ENCODE results near the gene CALCOCO1.
"Not testable (repeated sequence)": the region's sequence is repeated elsewhere in the genome, so short reads cannot be mapped to it uniquely, and the experiment has no call there.

The CALCOCO1 gene

DNA sequence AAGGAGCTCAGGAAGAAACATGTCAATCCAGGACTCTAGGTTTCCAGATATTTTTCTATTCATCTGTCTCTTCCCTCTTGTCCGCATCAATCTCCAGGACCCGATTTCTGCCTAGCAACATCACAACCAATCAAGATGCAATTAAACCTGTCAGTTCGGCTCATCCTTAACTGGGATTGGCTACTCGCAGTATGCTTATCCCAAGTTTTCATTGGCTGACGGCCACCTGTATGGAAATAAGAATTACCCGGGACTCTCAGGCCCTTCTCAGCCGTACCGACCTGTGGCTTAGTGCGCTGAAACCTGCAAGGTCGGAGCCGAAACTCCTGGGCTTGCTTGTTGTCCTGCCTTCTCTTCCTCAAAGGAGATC is 31.0 kb downstream of the CALCOCO1 start:
- FAIRE-seq, result peak; percentile 41

DNA sequence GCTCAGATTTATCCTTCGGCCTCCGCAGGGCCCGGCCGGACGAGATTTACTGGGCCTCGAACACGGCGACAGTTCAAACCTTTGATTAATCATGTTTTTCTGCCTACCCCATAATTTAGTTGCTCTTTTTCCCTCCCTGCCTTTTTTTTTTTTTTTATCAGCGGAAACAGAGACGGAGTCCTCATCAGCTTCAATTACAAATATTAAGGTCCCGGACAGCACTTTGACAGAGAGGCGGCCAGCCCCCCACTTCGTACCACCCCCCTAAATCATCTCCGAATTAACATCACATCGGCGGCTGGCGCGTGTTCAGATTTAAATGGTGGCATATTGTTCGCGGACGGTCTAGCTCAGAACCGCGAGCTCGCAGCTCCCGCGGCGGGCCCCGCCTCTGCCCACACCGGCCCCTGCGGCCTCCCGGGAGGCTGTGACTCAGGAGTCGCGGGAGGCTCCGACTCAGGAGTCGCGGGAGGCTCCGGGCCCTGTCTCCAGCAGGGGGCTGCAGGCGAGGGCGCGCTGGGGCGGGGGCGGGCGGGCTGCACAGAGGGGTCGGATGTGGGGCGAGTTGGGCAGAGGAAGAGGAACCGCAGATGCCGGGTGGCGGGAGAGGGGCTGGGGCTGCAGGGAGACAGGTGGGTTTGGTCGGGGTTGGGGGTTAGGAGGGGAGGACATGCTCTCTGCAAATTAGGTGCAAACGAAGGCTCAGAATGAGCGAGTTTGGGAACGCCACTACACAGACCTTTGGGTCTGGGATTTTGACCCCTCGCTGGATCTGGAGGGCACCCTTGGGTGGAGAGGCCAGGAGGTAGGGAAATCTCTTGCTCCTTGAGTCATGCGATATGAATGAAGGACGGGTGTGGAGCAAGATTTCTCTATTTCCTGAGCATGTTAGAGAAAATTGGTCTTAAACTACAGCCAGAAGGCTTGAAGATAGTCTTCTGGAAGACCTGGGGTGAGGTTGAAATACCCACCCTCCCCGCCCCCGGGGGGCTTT is 31.8 kb downstream of the CALCOCO1 start:
- FAIRE-seq, result no peak

DNA sequence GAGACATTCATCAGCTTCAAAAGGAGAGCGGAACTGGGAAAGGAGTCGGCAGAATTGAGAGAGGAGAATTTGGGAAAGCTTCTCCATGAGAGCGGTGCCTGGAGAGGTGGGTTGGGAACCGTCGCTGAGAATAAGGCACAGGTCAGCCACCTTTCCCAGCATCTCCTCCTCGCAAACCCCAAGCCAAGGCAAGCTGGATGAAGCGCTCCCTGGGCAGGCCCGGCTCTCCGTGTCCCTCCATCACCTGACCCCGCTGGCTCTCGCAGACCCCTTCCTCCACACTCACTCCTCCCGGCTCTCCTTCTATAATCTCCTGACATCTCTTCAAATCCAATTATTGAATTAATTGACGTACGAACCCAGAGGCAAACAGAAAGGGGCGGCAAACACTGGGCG is 32.5 kb downstream of the CALCOCO1 start:
- no peak for FAIRE-seq

DNA sequence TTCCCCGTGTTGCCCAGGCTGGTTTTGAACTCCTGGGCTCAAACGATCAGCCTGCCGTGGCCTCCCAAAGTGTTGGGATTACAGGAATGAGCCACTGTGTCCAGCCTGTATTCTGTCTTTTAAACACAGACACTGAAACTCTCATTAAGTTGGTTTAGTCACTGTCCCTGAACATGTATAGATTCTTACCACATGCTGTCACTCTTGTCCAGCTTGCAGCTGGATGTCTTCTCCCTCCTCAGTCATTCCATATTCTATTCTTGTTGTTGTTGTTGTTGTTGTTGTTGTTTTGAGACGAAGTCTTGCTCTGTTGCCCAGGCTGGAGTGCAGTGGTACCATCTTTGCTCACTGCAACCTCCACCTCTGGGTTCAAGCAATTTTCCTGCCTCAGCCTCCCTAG is 39.1 kb downstream of the CALCOCO1 start:
- no peak for FAIRE-seq

DNA sequence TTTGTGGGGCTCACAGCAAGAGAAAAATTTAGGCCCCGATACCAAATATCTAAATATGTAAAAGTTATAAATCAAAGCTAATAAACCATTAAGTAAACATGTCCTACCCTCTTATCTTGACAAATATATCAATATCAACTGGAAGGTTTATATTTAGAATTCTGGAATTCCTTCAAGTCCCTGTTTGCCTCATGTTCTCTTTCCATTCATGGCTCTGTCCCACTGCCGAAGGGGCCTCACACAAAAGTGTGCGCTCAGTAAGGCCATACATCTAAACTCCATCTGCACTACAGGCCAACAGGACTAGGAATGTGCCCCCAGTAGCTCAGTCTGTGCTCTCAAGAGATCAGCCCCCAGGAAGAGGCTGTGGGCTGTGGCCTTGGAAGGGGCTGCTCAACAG is 40.8 kb downstream of the CALCOCO1 start:
- no peak for FAIRE-seq

DNA sequence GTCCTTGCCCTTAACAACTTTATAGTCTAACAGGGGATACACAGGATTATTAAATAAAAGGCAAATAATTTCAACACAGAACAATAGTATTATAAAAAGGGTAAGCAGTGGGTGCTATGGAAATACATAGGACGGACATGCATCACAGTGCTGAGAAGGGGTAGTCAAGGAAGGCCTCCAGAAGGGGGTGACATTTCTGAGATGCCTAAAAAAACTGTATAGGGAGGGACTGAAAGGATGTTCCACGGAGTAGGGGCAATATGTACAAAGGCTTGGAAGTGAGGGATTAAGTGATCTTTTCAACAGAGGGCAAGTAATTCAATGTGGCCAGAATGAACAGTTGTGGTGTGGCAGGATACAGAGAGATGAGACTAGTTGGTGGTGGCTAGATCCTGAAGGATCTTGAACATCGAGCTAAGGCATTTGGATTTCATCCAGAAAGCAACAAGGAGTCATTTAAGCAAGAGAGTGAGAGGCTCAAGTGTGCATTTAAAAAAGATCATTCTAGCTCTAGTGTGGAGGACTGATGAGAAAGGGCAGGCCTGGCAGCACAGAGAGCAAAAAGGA is 42.5 kb downstream of the CALCOCO1 start:
- no peak for FAIRE-seq

DNA sequence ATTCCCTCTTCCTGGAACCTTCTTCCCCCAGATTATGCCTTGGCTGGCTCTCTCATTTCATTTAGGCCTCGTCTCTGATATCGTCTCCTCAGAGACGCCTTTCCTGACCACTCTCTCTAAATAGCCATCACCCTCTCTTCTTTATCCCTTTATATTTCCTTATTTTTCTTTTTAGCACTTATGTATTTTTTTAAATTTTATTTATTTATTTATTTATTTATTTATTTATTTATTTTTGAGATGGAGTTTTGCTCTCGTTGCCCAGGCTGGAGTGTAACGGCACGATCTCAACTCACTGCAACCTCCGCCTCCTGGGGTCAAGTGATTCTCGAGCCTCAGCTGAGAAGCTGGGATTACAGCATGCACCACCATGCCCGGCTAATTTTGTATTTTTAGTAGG is 43.3 kb downstream of the CALCOCO1 start:
- FAIRE-seq, result no peak

DNA sequence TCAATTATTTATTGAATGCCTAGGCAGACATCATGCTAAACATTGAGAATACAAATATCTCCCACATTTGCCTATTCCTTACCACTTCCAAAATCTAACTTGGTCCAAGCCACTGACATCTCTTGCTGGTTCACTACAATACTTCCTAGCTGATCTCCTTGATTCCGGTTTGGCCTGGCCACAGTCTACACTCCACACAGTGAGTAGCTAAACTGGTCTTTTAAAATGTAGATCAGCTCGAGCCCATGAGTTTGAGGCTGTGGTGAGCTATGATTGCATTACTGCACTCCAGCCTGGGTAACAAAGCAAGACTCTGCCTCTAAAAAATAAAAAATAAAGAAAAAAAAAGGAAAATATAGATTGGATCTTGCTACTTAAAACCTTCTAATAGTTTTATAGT is 43.8 kb downstream of the CALCOCO1 start:
- no peak for FAIRE-seq

DNA sequence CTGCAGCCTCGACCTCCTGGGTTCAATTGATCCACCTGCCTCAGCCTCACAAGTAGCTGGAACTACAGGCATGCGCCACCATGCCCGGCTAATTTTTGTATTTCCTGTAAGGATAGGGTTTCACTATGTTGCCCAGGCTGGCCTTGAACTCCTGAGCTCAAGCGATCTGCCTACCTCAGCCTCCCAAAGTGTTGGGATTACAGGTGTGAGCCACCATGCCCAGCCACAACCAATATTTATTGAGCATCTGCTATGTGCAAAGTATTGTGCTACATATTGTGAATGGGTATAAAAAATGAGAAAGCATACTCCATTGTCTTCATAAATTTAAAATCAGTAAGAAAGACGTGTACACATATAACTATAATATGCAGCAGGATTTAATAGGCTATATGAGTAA is 47.2 kb downstream of the CALCOCO1 start:
- FAIRE-seq, result not testable (repeated sequence)

DNA sequence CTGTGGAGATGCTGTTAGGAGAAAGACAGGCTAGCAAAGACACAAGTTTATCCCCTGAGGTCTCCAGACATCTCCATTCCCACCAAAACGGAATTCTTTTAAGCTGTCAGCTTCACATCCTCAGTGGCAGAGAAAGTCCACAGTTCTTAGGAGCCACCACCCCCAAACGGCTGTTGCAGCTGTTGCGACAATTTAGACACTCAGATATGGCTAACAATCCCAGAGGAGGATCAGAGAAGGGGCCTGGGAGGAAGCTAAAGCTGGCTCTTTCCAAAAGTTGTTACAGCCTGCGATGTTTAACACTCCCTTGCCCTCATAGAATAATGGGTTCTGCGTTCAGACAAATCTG is 49.5 kb downstream of the CALCOCO1 start:
- FAIRE-seq, result no peak

DNA sequence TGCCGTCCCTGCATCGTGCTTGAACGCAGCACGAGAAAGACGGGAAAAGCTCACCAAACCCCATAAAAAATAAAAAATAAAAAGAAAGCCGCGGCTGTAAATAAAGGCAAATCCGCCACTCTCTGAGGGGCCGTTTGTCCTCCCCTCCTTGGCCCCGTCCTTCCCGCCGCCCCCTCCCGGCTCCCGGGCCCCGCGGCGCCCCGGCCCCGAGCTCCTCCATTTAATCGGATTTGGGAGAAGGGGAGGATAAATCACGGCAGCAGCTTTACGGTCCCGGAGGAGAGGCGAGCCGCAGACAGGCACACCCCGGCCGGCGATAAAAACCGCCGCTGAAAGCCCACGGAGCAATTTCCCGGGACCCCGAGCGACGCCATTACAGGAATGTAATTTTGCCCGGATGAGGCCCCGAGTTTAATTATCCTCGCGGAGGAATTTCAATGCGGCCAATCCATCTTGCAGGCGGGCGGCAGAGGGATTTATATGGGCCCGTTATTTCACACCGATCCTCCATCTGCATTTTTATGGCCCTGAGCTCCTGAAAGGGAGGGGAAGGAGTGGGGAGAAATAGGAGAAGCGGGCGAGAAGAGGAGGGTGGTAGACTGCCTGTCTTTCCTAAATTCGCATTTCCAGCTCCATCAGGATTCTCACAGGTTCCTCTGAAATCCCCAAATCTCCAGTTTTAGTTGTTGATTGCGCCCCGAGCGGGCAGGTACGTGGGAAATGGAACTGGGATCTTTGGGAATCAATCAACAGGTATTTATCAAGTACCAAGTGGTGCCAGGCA is 50.0 kb downstream of the CALCOCO1 start:
- FAIRE-seq, result no peak

DNA sequence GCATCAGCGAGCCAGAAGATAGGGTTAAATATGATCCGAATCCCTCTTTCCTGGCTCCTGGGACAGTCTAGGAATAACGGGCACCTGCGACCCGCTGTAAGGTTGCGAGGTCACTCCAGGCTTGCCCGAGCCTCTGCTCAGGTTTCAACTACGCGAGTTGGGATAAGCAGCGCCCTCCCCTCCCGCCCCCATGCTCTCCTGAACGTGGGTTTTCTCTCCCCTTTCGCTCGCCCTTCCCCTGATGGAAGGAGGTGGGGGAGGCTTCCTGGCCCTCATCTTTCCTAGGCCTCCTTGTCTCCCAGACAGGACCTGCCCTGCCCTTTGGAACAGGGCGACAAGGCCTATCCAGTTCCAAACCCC is 50.6 kb downstream of the CALCOCO1 start:
- no peak for FAIRE-seq

DNA sequence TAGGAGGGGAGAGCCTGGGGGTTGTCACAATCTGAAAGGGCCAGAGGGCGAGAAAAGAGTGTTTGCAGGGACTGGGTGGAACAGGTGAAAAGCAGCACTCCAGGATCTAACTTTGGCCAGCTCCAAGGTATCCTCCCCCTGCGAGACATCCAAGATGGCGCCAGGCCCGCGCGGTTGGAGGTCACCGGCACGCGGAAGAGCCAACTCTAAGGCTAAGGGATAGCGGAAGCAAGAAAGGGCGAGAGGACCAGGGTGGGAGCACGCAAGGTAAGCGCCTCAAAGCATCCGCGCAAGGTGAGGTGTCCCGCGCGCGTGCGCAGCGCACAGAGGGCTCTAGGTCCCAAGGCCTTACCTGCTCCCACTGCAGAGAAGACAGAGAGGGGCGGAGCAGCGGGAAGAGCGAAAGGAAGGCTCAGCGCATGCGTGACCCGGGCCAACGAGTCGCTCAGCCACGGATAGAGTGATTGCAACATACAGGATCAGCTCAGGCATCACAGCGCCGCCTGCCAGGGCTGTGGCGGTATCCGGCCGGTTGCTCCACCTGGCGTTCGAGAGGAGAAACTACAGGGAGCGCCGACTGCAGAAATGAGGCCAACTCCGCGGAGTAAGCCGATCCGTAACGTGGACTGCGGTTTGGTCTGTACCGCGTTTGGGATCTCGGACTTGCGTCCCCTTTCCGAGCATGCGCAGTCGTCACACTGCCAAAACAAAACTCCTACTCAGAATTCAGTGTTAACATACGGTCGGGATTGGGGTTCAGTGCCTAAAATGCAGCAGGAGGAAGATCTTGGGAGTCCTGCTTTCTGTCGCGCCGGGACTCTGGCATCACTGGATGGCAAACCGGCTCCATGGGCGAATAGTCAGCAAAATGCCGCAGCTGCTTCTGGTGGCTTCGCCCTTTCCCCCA is 51.3 kb downstream of the CALCOCO1 start, which contains the start of gene ATP5MC2:
Gene ATP5MC2 (minus strand): TSS at position 383 of the 907 bp plus-strand sequence. CDS start 3,469 bp downstream, outside the sequence.
- peak; percentile 95 for FAIRE-seq

DNA sequence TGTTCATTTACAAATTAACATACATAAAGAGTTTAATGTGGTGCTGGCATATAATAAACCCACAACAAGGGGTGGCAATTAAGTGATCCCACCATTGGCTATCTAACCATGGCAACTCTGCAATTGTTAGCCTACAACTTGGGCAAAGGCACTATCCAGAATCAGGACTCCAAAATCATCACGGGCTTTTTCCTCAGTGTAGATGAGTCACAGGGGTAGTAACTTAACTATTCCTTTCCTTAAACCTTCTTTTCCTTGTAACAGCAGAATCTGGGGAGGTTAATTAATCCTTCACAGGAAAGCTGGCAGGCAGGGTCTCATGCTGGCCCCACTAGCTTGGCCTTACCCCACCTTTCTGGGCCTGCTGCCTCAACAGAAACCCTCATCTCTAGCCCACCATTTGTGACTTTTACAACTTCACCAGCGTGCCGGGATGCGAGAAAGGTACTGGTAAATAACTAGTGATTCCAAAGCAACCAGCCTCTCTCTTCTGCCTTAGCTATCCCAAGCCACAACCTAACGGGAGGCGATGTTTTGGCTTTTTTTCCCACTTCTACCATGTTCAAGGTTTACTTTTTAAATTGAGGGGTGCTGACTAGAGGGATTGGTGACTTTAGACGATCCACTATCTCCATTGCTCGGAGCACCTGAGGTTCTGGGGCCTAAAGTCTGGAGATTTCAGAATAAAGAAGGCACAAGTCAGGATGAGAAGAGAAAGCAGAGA is 52.1 kb downstream of the CALCOCO1 start:
- no peak for FAIRE-seq

DNA sequence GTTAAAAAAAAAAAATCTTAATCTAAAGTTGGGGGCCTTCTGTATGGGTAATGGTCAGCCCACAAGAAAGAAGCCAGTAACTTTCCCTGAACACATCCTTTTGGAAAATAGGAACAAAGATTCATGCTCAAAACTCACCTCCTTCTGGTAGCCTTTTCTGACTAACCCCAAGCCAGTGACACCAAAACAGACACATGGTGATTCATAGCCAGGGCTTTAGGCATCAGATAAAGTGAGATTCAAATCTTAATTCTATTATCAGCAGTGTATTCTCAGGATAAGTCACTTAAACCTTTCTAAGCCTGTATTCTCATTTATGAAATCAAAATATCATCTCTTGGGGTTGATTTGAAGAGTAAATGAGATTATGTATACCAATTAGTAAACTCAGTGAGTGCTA is 56.3 kb downstream of the CALCOCO1 start:
- no peak for FAIRE-seq

DNA sequence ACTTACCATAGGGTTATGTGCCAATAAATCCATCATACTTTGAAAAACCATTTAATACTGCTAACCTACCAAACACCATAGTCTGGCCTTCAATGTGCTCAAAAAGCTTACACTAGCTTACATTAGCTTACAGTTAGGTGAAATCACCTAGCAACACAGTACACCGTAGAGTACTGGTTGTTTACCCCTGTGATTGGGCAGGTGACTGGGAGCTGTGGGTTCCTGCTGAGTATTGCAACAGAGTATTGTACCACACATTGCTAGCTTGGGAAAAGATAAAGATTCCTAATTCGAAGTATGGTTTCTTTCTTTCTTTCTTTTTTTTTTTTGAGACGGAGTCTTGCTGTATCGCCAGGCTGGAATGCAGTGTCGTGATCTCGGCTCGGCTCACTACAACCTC is 56.9 kb downstream of the CALCOCO1 start:
- FAIRE-seq, result no peak

DNA sequence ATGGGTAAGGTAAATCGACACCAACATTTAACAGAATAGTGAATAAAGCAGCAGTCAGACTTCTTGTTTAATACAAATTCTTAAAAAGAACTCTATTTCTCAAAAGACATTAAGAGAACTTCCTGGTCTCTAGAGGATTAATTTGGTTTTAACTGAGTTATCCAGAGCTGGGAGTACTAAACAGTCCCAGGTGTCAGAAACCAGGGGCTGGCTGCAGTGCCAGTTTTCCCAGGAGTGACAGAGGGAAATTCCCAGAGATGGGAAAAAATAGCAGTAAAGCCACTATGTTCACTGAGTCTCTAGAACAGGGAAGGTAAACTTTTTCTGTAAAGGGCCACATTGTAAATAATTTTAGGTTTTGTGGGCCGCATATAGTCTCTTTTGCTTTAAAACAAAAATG is 60.2 kb downstream of the CALCOCO1 start:
- no peak for FAIRE-seq

DNA sequence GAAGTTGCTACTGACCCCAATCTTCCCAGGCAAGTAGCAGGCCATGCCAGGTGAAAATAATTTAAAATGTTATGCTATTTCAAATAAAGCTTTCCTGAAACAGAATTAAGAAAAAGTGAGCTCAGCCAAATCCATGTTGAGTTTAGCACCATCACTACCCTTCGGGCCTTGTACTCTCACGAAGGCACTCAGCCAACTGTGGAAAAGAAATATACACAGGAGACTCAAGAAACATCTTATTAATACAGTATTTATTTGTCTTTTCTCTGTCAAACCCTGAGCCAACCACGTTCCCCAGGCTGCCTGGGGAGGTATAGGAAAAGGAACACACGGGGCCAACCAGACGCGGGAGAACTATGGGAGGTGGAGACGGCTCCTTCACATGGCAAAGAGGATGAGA is 62.3 kb downstream of the CALCOCO1 start:
- FAIRE-seq, result no peak

DNA sequence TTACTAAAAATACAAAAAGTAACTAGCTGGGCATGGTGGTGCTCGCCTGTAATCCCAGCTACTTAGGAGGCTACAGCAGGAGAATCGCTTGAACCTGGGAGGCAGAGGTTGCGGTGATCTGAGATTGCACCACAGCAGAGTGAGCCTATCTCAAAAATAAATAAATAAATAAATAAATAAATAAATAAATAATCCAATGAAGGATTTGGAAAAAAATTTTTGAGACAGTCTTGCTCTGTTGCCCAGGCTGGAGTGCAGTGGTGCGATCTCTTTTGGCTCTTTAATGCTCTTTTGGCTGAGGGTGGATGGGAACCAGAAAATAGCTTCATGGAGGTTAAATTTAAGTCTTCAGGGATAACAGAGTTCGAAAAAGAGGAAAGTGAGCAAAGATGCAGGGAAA is 63.1 kb downstream of the CALCOCO1 start:
- FAIRE-seq, result no peak

DNA sequence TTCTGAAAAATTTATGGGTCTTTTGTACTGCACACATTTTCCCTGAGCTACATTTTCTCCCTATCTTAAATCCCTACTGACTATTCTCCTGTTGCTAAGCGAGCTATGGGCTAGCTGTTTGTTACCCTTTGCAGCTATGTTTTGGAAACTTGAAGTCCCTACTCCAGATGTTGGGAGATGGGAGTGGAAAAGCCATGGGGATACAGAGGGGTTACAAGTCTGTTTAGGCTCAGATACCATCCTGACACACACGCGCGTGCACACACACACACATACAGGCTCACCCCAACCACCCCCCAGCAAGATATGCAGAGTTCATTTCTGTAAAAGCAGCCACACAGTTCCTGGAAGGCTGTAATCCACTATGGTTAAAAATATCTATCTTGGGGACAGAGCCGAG is 67.2 kb downstream of the CALCOCO1 start:
- no peak for FAIRE-seq

DNA sequence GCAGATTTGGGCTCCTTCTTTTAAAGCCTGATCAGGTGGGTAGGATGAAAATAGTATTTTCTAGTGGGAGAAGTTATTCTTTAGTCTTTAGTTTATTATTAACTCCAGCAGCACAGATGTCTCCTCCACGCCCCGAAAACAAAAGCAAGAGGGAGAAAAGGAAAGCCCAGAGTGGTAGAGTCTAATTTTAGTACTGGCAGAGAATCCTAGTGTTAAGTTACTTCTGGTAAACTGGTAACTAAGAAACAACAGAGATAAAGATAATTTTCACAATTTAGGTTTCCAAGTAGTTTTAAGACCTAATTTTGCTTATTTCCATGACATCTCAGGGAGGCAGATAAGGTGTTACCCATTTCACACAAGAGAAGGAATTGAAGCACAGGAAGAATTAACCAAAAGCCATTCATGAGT is 67.7 kb downstream of the CALCOCO1 start:
- FAIRE-seq, result no peak

DNA sequence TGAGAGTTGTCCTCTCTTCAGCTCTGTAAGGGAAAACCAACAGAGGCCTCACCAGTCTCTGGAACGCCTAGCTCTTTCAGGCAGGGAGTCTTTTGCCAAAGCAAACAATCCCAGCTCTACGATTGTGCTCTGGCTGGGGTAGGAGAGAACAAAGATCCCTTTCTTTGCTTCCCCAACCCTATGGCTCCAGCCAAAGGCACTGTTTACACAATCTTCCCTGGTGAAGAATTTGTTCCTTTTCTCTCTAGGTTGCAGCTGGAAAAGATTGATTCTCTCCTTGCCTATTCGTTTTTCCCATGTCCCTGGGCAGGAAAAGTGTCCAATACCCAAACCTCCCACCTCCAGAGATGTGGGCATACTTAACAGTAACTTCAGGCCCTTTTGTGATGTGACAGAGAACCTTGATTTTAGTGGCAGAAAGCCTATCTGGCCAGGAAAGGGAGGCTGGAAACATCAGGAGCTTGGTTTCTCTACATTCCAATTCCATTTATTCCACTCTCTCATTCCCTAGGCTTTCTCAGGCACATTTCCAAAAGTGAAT is 68.2 kb downstream of the CALCOCO1 start:
- no peak for FAIRE-seq
